ENCODE results near the gene RLN3.
A peak's percentile ranks its signal among the peaks of the same experiment; 100 is the strongest.
"Not testable (repeated sequence)": the region's sequence is repeated elsewhere in the genome, so short reads cannot be mapped to it uniquely, and the experiment has no call there.

The RLN3 gene

GRCh38 chr19:14019739-14020138, 8.2 kb upstream of the RLN3 start:
- H3K36me3 ChIP-seq (ENCODE audit: control insufficient read depth in 1 of 2, insufficient read depth in 2 of 2, low read depth in 1 of 2, low read length in 2 of 2); H2BK15ac ChIP-seq (ENCODE audit: low read depth, poor library complexity, severe bottlenecking); H2BK120ac ChIP-seq (ENCODE audit: low read depth, low read length); H4K8ac ChIP-seq (ENCODE audit: low read length); H4K91ac ChIP-seq (ENCODE audit: low read length); H2BK12ac ChIP-seq (ENCODE audit: low read length in 2 of 2); H3K27me3 ChIP-seq (ENCODE audit: control insufficient read depth in 1 of 2, insufficient read depth in 1 of 2, low read length in 2 of 2); H3K4ac ChIP-seq (ENCODE audit: low read depth in 1 of 2, low read length in 2 of 2); H3K4me2 ChIP-seq (ENCODE audit: low read length, poor library complexity, severe bottlenecking); H2BK5ac ChIP-seq (ENCODE audit: low read depth, low read length, poor library complexity, severe bottlenecking); H3K18ac ChIP-seq (ENCODE audit: low read depth in 1 of 2, low read length in 2 of 2); H3K79me1 ChIP-seq (replicated peaks; ENCODE audit: low read length, poor library complexity, severe bottlenecking); H3K23ac ChIP-seq (ENCODE audit: low read length in 2 of 2); H3K14ac ChIP-seq (ENCODE audit: low read length in 2 of 2); DNase-seq; H3K9ac ChIP-seq (ENCODE audit: low read length); H2AFZ ChIP-seq (ENCODE audit: low read depth, low read length); H3K9me3 ChIP-seq (ENCODE audit: control insufficient read depth, low read length); H3K27ac ChIP-seq (ENCODE audit: low read length, poor library complexity, severe bottlenecking); H3K4me3 ChIP-seq (ENCODE audit: insufficient read depth in 1 of 2, low read depth in 1 of 2, low read length in 2 of 2); H2AK5ac ChIP-seq (ENCODE audit: low read length, severe bottlenecking); H3K4me1 ChIP-seq (ENCODE audit: control insufficient read depth, insufficient read depth, low read depth, low read length): not testable (repeated sequence)
- 95% methylated on average over 3 of the region's 3 CpGs for WGBS

- Histone ChIP-seq H3K27ac (ENCODE audit: low read length, poor library complexity, severe bottlenecking) (no peak overlapping the region), H3K14ac (ENCODE audit: low read length in 2 of 2) (no peak overlapping the region), H4K8ac (ENCODE audit: low read length) (no peak overlapping the region), H3K4me1 (ENCODE audit: control insufficient read depth, insufficient read depth, low read depth, low read length) (no peaks in the 10 kb centered on the region), H3K23ac (ENCODE audit: low read length in 2 of 2) (no peak overlapping the region), H2BK5ac (ENCODE audit: low read depth, low read length, poor library complexity, severe bottlenecking) (no peak overlapping the region), H3K79me1 (replicated peaks; ENCODE audit: low read length, poor library complexity, severe bottlenecking) (no peaks in the 10 kb centered on the region), H2BK15ac (ENCODE audit: low read depth, poor library complexity, severe bottlenecking) (no peak overlapping the region), H3K36me3 (ENCODE audit: control insufficient read depth in 1 of 2, insufficient read depth in 2 of 2, low read depth in 1 of 2, low read length in 2 of 2) (no peaks in the 10 kb centered on the region), H2AK5ac (ENCODE audit: low read length, severe bottlenecking) (no peak overlapping the region), H2BK120ac (ENCODE audit: low read depth, low read length) (no peak overlapping the region), H3K4me2 (ENCODE audit: low read length, poor library complexity, severe bottlenecking) (no peak overlapping the region), H3K9me3 (ENCODE audit: control insufficient read depth, low read length) (no peaks in the 10 kb centered on the region), H2BK12ac (ENCODE audit: low read length in 2 of 2) (no peak overlapping the region), H3K27me3 (ENCODE audit: control insufficient read depth in 1 of 2, insufficient read depth in 1 of 2, low read length in 2 of 2) (no peaks in the 10 kb centered on the region), H3K4me3 (ENCODE audit: insufficient read depth in 1 of 2, low read depth in 1 of 2, low read length in 2 of 2) (no peak overlapping the region), H3K9ac (ENCODE audit: low read length) (no peak overlapping the region), H4K91ac (ENCODE audit: low read length) (no peak overlapping the region), H3K18ac (ENCODE audit: low read depth in 1 of 2, low read length in 2 of 2) (no peak overlapping the region), H2AFZ (ENCODE audit: low read depth, low read length) (peak overlapping the region; percentile 29), H3K4ac (ENCODE audit: low read depth in 1 of 2, low read length in 2 of 2) (no peak overlapping the region)
- DNase-seq, result no peak
- WGBS, result 80% methylated on average over 5 of the region's 5 CpGs
These were observed 6.5 kb upstream of the RLN3 start for GRCh38 chr19:14021474-14021873.

- H3K14ac ChIP-seq (ENCODE audit: low read length in 2 of 2), result no peak overlapping the region
- DNase-seq, result no peak
- no peak overlapping the region for H3K23ac ChIP-seq (ENCODE audit: low read length in 2 of 2)
- no peak overlapping the region for H2BK15ac ChIP-seq (ENCODE audit: low read depth, poor library complexity, severe bottlenecking)
- no peak overlapping the region for H4K8ac ChIP-seq (ENCODE audit: low read length)
- H3K4me1 ChIP-seq (ENCODE audit: control insufficient read depth, insufficient read depth, low read depth, low read length), result no peaks in the 10 kb centered on the region
- no peak overlapping the region for H2AK5ac ChIP-seq (ENCODE audit: low read length, severe bottlenecking)
- 100% methylated on average over 4 of the region's 4 CpGs for WGBS
- no peaks in the 10 kb centered on the region for H3K9me3 ChIP-seq (ENCODE audit: control insufficient read depth, low read length)
- H2BK5ac ChIP-seq (ENCODE audit: low read depth, low read length, poor library complexity, severe bottlenecking), result no peak overlapping the region
- H2BK12ac ChIP-seq (ENCODE audit: low read length in 2 of 2), result no peak overlapping the region
- no peak overlapping the region for H3K4ac ChIP-seq (ENCODE audit: low read depth in 1 of 2, low read length in 2 of 2)
- H3K4me2 ChIP-seq (ENCODE audit: low read length, poor library complexity, severe bottlenecking), result no peak overlapping the region
- no peak overlapping the region for H2BK120ac ChIP-seq (ENCODE audit: low read depth, low read length)
- H3K79me1 ChIP-seq (replicated peaks; ENCODE audit: low read length, poor library complexity, severe bottlenecking), result no peaks in the 10 kb centered on the region
- no peak overlapping the region for H3K18ac ChIP-seq (ENCODE audit: low read depth in 1 of 2, low read length in 2 of 2)
- no peak overlapping the region for H3K4me3 ChIP-seq (ENCODE audit: insufficient read depth in 1 of 2, low read depth in 1 of 2, low read length in 2 of 2)
- H3K9ac ChIP-seq (ENCODE audit: low read length), result no peak overlapping the region
- H4K91ac ChIP-seq (ENCODE audit: low read length), result no peak overlapping the region
- no peak overlapping the region for H2AFZ ChIP-seq (ENCODE audit: low read depth, low read length)
- no peaks in the 10 kb centered on the region for H3K36me3 ChIP-seq (ENCODE audit: control insufficient read depth in 1 of 2, insufficient read depth in 2 of 2, low read depth in 1 of 2, low read length in 2 of 2)
- peaks cover 0 to 7% of the 10 kb centered on the region in 2 experiments for H3K27me3 ChIP-seq (ENCODE audit: control insufficient read depth in 1 of 2, insufficient read depth in 1 of 2, low read length in 2 of 2)
- H3K27ac ChIP-seq (ENCODE audit: low read length, poor library complexity, severe bottlenecking), result no peak overlapping the region
These were observed 5.5 kb upstream of the RLN3 start for GRCh38 chr19:14022469-14022868.

GRCh38 chr19:14023404-14024235, 4.3 kb upstream of the RLN3 start:
- H3K4ac ChIP-seq (ENCODE audit: low read depth in 1 of 2, low read length in 2 of 2), result no peak overlapping the region
- no peak overlapping the region for H3K18ac ChIP-seq (ENCODE audit: low read depth in 1 of 2, low read length in 2 of 2)
- 54% methylated on average over 8 of the region's 9 CpGs for WGBS
- H3K9me3 ChIP-seq (ENCODE audit: control insufficient read depth, low read length), result no peaks in the 10 kb centered on the region
- no peak overlapping the region for H4K91ac ChIP-seq (ENCODE audit: low read length)
- H3K36me3 ChIP-seq (ENCODE audit: control insufficient read depth in 1 of 2, insufficient read depth in 2 of 2, low read depth in 1 of 2, low read length in 2 of 2), result no peaks in the 10 kb centered on the region
- H3K79me1 ChIP-seq (replicated peaks; ENCODE audit: low read length, poor library complexity, severe bottlenecking), result no peaks in the 10 kb centered on the region
- H2AK5ac ChIP-seq (ENCODE audit: low read length, severe bottlenecking), result no peak overlapping the region
- H3K14ac ChIP-seq (ENCODE audit: low read length in 2 of 2), result no peak overlapping the region
- no peaks in the 10 kb centered on the region for H3K4me1 ChIP-seq (ENCODE audit: control insufficient read depth, insufficient read depth, low read depth, low read length)
- no peak overlapping the region for H2BK15ac ChIP-seq (ENCODE audit: low read depth, poor library complexity, severe bottlenecking)
- no peak overlapping the region for H3K23ac ChIP-seq (ENCODE audit: low read length in 2 of 2)
- H2AFZ ChIP-seq (ENCODE audit: low read depth, low read length), result no peak overlapping the region
- H2BK120ac ChIP-seq (ENCODE audit: low read depth, low read length), result no peak overlapping the region
- H3K27me3 ChIP-seq (ENCODE audit: control insufficient read depth in 1 of 2, insufficient read depth in 1 of 2, low read length in 2 of 2), result peaks cover 8 to 18% of the 10 kb centered on the region in 2 experiments
- no peak overlapping the region for H3K4me3 ChIP-seq (ENCODE audit: insufficient read depth in 1 of 2, low read depth in 1 of 2, low read length in 2 of 2)
- H2BK5ac ChIP-seq (ENCODE audit: low read depth, low read length, poor library complexity, severe bottlenecking), result no peak overlapping the region
- H2BK12ac ChIP-seq (ENCODE audit: low read length in 2 of 2), result no peak overlapping the region
- DNase-seq, result peak; percentile 73
- H3K9ac ChIP-seq (ENCODE audit: low read length), result no peak overlapping the region
- H3K4me2 ChIP-seq (ENCODE audit: low read length, poor library complexity, severe bottlenecking), result no peak overlapping the region
- no peak overlapping the region for H3K27ac ChIP-seq (ENCODE audit: low read length, poor library complexity, severe bottlenecking)
- H4K8ac ChIP-seq (ENCODE audit: low read length), result peak overlapping the region; percentile 45
